Smooth muscle cell (in vitro differentiated cells): Measurements from ENCODE around the gene EDEM3. TPM values are rescaled to one million over a fixed set of nuclear protein-coding genes. Genes with fewer than 3 reads are reported as not detected.

Experiments
- DNase-seq: peaks from one replicate; lab custom pipeline; 2025; ENCODE audit not compliant: unreplicated experiment; lab: John Stamatoyannopoulos, UW
- H2AFZ ChIP-seq: fragments of 200-600 bp; sonication (generic); 2 replicates; pipeline ENCODE4 v1.6.0; 2016; ENCODE audit warnings: antibody characterized with exemption, low read depth, mild to moderate bottlenecking
- H3F3A ChIP-seq: fragments of 200-600 bp; sonication (generic); 2 replicates; pipeline ENCODE4 v1.6.0; 2017; ENCODE audit warnings: antibody characterized with exemption, low read depth
- H3K27ac ChIP-seq: fragments of 200-600 bp; sonication (generic); 2 replicates; pipeline ENCODE4 v1.5.1; 2016; ENCODE audit warnings: low read depth, mild to moderate bottlenecking
- H3K27me3 ChIP-seq: fragments of 200-600 bp; sonication (generic); 2 replicates; pipeline ENCODE4 v1.6.1; 2016; ENCODE audit warnings: low read depth, mild to moderate bottlenecking
- H3K36me3 ChIP-seq: fragments of 200-600 bp; sonication (generic); 2 replicates; pipeline ENCODE4 v1.5.1; 2016; ENCODE audit warnings: low read depth
- H3K4me1 ChIP-seq: fragments of 200-600 bp; sonication (generic); 2 replicates; pipeline ENCODE4 v1.5.1; 2016; ENCODE audit warnings: low read depth
- H3K4me2 ChIP-seq: fragments of 200-600 bp; sonication (generic); 2 replicates; pipeline ENCODE4 v1.6.0; 2016; ENCODE audit warnings: mild to moderate bottlenecking
- H3K4me3 ChIP-seq: fragments of 200-600 bp; sonication (generic); 2 replicates; pipeline ENCODE4 v1.5.1; 2016; ENCODE audit warnings: mild to moderate bottlenecking
- H3K79me2 ChIP-seq: fragments of 200-600 bp; sonication (generic); 2 replicates; pipeline ENCODE4 v1.6.0; 2016; ENCODE audit warnings: low read depth, mild to moderate bottlenecking
- H3K9ac ChIP-seq: fragments of 200-600 bp; sonication (generic); 2 replicates; pipeline ENCODE4 v1.6.0; 2016; ENCODE audit warnings: low read depth
- H3K9me3 ChIP-seq: fragments of 200-600 bp; sonication (generic); replicated peaks from 2 replicates; pipeline ENCODE4 v1.5.1; 2016; ENCODE audit warnings: low read depth
- H4K20me1 ChIP-seq: fragments of 200-600 bp; sonication (generic); 2 replicates; pipeline ENCODE4 v1.6.0; 2016; ENCODE audit warnings: low read depth
- WGBS: methylation state at CpG from one replicate; pipeline ENCODE4 v1.1.7; 2016; ENCODE audit warnings: low lambda C conversion rate; 5-methylcytosine and 5-hydroxymethylcytosine counted together
- polyA plus RNA-seq: library from polyadenylated mRNA; unstranded; fragments of >200 nt; fragmentation: Nextera tagmentation; extraction: Ambion mirVana; gene quantifications from 2 replicates; pipeline ENCODE4 v1.2.1, GENCODE V29; 2016
- total RNA-seq: library from RNA; depleted of rRNA; stranded (reverse); fragments of >200 nt; gene quantifications from 2 replicates; pipeline ENCODE4 v1.2.3, GENCODE V29; 2014
- TF ChIP-seq, protein P1 (sequence below): fragments of 200-600 bp; sonication (generic); IDR thresholded peaks from 2 replicates; pipeline ENCODE4 v1.5.1; 2017; ENCODE audit warnings: borderline replicate concordance, mild to moderate bottlenecking, antibody characterized with exemption; ENCODE audit not compliant: insufficient read depth, poor library complexity, severe bottlenecking

Gene EDEM3, protein sequence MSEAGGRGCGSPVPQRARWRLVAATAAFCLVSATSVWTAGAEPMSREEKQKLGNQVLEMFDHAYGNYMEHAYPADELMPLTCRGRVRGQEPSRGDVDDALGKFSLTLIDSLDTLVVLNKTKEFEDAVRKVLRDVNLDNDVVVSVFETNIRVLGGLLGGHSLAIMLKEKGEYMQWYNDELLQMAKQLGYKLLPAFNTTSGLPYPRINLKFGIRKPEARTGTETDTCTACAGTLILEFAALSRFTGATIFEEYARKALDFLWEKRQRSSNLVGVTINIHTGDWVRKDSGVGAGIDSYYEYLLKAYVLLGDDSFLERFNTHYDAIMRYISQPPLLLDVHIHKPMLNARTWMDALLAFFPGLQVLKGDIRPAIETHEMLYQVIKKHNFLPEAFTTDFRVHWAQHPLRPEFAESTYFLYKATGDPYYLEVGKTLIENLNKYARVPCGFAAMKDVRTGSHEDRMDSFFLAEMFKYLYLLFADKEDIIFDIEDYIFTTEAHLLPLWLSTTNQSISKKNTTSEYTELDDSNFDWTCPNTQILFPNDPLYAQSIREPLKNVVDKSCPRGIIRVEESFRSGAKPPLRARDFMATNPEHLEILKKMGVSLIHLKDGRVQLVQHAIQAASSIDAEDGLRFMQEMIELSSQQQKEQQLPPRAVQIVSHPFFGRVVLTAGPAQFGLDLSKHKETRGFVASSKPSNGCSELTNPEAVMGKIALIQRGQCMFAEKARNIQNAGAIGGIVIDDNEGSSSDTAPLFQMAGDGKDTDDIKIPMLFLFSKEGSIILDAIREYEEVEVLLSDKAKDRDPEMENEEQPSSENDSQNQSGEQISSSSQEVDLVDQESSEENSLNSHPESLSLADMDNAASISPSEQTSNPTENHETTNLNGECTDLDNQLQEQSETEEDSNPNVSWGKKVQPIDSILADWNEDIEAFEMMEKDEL
- total RNA-seq = 44.3 and 53.4 TPM in 2 replicates
- polyA plus RNA-seq = 12.9 and 14.6 TPM in 2 replicates

DNA sequence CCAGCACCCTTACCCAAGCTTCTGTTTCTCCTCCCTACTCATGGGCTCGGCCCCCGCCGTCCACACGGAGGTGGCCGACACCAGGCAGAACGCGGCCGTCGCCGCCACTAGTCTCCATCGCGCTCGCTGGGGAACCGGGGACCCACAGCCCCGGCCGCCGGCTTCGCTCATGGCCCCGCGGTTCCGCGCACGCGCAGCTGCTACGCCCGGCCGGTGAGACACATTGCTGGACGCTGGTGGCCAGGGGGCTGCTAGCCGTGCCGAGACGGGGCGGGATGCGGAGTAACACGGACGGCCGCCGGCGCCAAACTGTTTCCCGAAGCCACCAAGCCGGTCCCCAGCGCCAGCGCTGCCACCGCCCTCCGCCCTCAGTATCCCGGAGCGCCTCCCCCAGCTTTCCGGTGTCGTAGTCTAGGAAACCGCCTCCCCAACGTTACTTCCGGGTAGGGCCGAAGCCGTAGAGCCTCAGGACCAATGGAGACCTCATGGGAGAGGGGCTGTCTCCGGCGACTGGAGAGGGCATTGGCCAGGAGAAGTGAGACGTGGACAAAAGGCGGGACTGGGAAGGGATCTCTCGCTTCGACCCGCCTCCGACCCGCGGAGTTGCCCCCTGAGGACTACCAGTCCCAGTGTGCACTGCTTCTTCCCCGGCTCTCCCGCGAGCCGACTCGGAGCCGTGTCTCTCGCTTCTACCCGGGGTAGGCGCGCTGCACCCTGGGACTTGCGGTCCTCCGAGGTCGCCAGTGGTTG lies at the start of gene EDEM3:
EDEM3 (minus strand) TSS at position 383 of the 750 bp plus-strand sequence; CDS start at position 171, 212 bp downstream.
- Histone ChIP-seq H3K36me3 (no peaks in the 10 kb centered on the region), H3K9me3 (no peaks in the 10 kb centered on the region), H3K79me2 (peaks cover 34% of the 10 kb centered on the region), H3K9ac (peak within 1 kb of the TSS; percentile 87), H3F3A (peaks cover 4% of the 10 kb centered on the region), H3K4me3 (peak within 1 kb of the TSS; percentile 82), H3K27ac (peak within 1 kb of the TSS; percentile 89), H3K27me3 (no peaks in the 10 kb centered on the region), H3K4me1 (peaks cover 17% of the 10 kb centered on the region), H2AFZ (peak within 1 kb of the TSS; percentile 94), H3K4me2 (peak within 1 kb of the TSS; percentile 96), H4K20me1 (peaks cover 16% of the 10 kb centered on the region)
- TF ChIP-seq, protein P1, sequence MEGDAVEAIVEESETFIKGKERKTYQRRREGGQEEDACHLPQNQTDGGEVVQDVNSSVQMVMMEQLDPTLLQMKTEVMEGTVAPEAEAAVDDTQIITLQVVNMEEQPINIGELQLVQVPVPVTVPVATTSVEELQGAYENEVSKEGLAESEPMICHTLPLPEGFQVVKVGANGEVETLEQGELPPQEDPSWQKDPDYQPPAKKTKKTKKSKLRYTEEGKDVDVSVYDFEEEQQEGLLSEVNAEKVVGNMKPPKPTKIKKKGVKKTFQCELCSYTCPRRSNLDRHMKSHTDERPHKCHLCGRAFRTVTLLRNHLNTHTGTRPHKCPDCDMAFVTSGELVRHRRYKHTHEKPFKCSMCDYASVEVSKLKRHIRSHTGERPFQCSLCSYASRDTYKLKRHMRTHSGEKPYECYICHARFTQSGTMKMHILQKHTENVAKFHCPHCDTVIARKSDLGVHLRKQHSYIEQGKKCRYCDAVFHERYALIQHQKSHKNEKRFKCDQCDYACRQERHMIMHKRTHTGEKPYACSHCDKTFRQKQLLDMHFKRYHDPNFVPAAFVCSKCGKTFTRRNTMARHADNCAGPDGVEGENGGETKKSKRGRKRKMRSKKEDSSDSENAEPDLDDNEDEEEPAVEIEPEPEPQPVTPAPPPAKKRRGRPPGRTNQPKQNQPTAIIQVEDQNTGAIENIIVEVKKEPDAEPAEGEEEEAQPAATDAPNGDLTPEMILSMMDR = no peak
- 1% methylated on average over 73 of the region's 76 CpGs for WGBS
- DNase-seq = peak; percentile 99

DNA sequence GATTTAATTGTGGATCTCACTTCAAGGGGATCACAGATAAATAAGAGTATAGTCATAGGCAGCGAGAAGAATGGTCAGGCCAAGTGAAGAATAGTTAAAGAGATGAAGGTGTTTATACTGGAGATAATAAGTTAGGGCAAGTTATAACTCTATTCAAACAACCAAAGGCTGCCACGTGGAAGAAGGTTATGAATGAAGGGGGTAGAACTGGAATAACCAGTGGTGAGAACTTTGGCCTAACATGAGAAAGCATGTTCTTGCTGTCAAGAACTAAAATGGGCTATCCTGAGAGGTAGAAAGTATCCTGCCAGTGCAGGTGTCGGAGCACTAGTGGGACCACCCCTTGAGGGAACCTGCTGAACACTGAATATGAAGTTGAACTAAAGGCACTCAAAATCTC lies 49.6 kb upstream of the EDEM3 start:
- Histone ChIP-seq H3K4me1 (no peaks in the 10 kb centered on the region), H3K79me2 (no peaks in the 10 kb centered on the region), H3K4me3 (no peak overlapping the region), H3K36me3 (no peaks in the 10 kb centered on the region), H3K4me2 (no peak overlapping the region), H3F3A (no peaks in the 10 kb centered on the region), H3K9me3 (no peaks in the 10 kb centered on the region), H2AFZ (no peak overlapping the region), H3K27me3 (no peaks in the 10 kb centered on the region), H4K20me1 (no peaks in the 10 kb centered on the region), H3K9ac (no peak overlapping the region), H3K27ac (no peak overlapping the region)
- TF ChIP-seq, protein P1 = no peak
- 78% methylated on average over 3 of the region's 3 CpGs for WGBS
- DNase-seq = no peak

DNA sequence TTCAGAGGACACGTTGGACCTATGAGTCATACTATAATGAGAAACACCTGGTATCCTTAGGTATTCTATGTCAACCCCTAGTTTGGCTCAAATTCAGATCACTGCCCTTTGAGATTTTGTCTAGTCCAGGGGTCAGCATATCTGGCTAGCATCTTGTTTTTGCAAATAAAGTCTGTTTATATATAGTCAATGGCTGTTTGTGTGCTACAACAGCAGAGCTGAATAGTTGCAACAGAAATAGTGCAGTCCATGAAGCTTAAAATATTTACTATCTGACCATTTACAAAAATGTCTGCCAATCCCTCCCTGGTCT lies 48.5 kb upstream of the EDEM3 start:
- Histone ChIP-seq H2AFZ (no peak overlapping the region), H3K9ac (no peak overlapping the region), H3K4me3 (no peak overlapping the region), H3K27me3 (no peaks in the 10 kb centered on the region), H4K20me1 (no peaks in the 10 kb centered on the region), H3F3A (no peaks in the 10 kb centered on the region), H3K27ac (no peak overlapping the region), H3K79me2 (no peaks in the 10 kb centered on the region), H3K36me3 (no peaks in the 10 kb centered on the region), H3K9me3 (no peaks in the 10 kb centered on the region), H3K4me2 (no peak overlapping the region), H3K4me1 (no peaks in the 10 kb centered on the region)
- DNase-seq = no peak
- WGBS = 23% methylated on average over 1 of the region's 1 CpG
- TF ChIP-seq, protein P1 = no peak
